Coronary artery (tissue), 2 donors: Measurements from ENCODE around the gene RNF222.
A peak's percentile ranks its signal among the peaks of the same experiment; 100 is the strongest.

Experiments
- DNase-seq: peaks from one replicate; pipeline ENCODE4 v3.0.0-alpha.2; 2017; ENCODE audit warnings: low spot score
- H3K27ac ChIP-seq, 2 donors: fragments of 200-600 bp; sonication (generic); one replicate each; pipeline ENCODE4 v1.5.1; 2016 to 2019
- H3K4me3 ChIP-seq: fragments of 200-600 bp; sonication (generic); 2 replicates; pipeline ENCODE4 v1.5.1; 2016; ENCODE audit warnings: mild to moderate bottlenecking, moderate library complexity
- CTCF ChIP-seq: fragments of 200-600 bp; sonication (generic); IDR thresholded peaks from one replicate; pipeline ENCODE4 v1.5.1; 2019; ENCODE audit warnings: antibody characterized with exemption

Gene RNF222

GRCh38 chr17:8372422-8372821 is 25.2 kb downstream of the RNF222 start:
- TF ChIP-seq CTCF: no peak
- DNase-seq: peak; percentile 36
- H3K4me3 ChIP-seq: no peak overlapping the region
- H3K27ac ChIP-seq: no peak overlapping the region

GRCh38 chr17:8371786-8372185 is 25.8 kb downstream of the RNF222 start:
- Histone ChIP-seq H3K27ac (peak overlapping the region in 1 of 2 donors; percentile 13), H3K4me3 (no peak overlapping the region)
- DNase-seq: peak; percentile 16
- no peak for TF ChIP-seq CTCF

GRCh38 chr17:8369944-8370343 is 27.7 kb downstream of the RNF222 start:
- Histone ChIP-seq H3K27ac (no peak overlapping the region), H3K4me3 (no peak overlapping the region)
- no peak for DNase-seq
- no peak for TF ChIP-seq CTCF

- no peak for DNase-seq
- H3K4me3 ChIP-seq: no peak overlapping the region
- TF ChIP-seq CTCF: no peak
- no peak overlapping the region for H3K27ac ChIP-seq
These were observed 29.4 kb downstream of the RNF222 start for GRCh38 chr17:8368193-8368592.

GRCh38 chr17:8366231-8366630 is 31.4 kb downstream of the RNF222 start:
- no peak for TF ChIP-seq CTCF
- no peak overlapping the region for H3K27ac ChIP-seq
- no peak overlapping the region for H3K4me3 ChIP-seq
- DNase-seq: peak; percentile 53

- Histone ChIP-seq H3K4me3 (no peak overlapping the region), H3K27ac (peak overlapping the region in 1 of 2 donors; percentile 35)
These were observed 32.5 kb downstream of the RNF222 start for GRCh38 chr17:8365143-8365542.

More at GRCh38 chr17:8365143-8365542, 32.5 kb downstream of the RNF222 start:
- TF ChIP-seq CTCF: no peak
- no peak for DNase-seq
